ENCODE results near the gene NPAP1. TPM values are rescaled to one million over a fixed set of nuclear protein-coding genes. Genes with fewer than 3 reads are reported as not detected.

NPAP1 gene
- total and polyA plus RNA-seq, 2 of the 8 experiments (the other 6 are each of a cell fraction or from before 2014, with no cell fraction given): 0.07 to 0.08 TPM

DNA sequence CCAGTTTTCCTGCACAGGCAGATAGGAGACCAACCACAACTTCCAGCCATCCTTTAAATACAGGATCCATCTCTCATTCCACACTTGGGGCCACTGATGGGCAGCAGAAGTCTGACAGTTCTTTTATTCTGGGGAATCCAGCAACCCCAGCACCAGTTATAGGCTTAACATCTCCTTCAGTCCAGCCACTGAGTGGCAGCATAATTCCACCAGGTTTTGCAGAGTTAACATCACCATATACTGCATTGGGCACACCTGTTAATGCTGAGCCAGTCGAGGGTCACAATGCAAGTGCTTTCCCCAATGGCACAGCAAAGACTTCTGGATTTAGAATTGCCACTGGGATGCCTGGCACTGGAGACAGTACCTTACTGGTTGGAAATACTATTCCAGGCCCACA, 2.9 kb downstream of the NPAP1 start:
- no peak overlapping the region for H2BK120ac ChIP-seq (replicated peaks; ENCODE audit: low read depth, low read length)
- no peaks in the 10 kb centered on the region for H4K20me1 ChIP-seq (replicated peaks in 1 of 2; ENCODE audit: control insufficient read depth in 1 of 2, insufficient read depth in 2 of 2, low read length in 2 of 2)
- no peak overlapping the region for H3K27ac ChIP-seq (ENCODE audit: low read depth, low read length)
- no peak overlapping the region for H3K4me3 ChIP-seq (ENCODE audit: extremely low read depth in 1 of 4, insufficient read depth in 2 of 4, low read depth in 3 of 4, low read length in 4 of 4)
- H2BK5ac ChIP-seq (ENCODE audit: low read depth, low read length): no peak overlapping the region
- H4K5ac ChIP-seq (ENCODE audit: insufficient read length, low read depth, low read length): no peak overlapping the region
- no peak overlapping the region for H3K14ac ChIP-seq (ENCODE audit: insufficient read length)
- TF ChIP-seq RFX5 (IDR thresholded peaks at IDR 0.05; ENCODE audit: borderline replicate concordance, low read depth, low read length) (no peak), BCL11A (IDR thresholded peaks at IDR 0.05; ENCODE audit: low read depth in 2 of 2, low read length in 2 of 2) (no peak), TAF7 (optimal IDR thresholded peaks at IDR 0.05; ENCODE audit: borderline replicate concordance, low read depth, low read length) (no peak), JUND (IDR thresholded peaks at IDR 0.05; ENCODE audit: low read length) (no peak), POLR2AphosphoS5 (IDR thresholded peaks at IDR 0.05; ENCODE audit: low read depth, low read length) (no peak), RAD21 (IDR thresholded peaks at IDR 0.05 in 1 of 2, conservative IDR thresholded peaks at IDR 0.05 in 1 of 2; ENCODE audit: low read depth in 2 of 2, low read length in 2 of 2) (peak; percentile 67 to 78), SIN3A (conservative IDR thresholded peaks at IDR 0.05 in 1 of 2, IDR thresholded peaks at IDR 0.05 in 1 of 2; ENCODE audit: low read depth in 1 of 2, low read length in 2 of 2) (no peak), NRF1 (IDR thresholded peaks at IDR 0.05; ENCODE audit: low read depth, low read length) (no peak), EGR1 (IDR thresholded peaks at IDR 0.05; ENCODE audit: borderline replicate concordance, low read depth, low read length) (no peak)
- TF ChIP-seq, protein P1, sequence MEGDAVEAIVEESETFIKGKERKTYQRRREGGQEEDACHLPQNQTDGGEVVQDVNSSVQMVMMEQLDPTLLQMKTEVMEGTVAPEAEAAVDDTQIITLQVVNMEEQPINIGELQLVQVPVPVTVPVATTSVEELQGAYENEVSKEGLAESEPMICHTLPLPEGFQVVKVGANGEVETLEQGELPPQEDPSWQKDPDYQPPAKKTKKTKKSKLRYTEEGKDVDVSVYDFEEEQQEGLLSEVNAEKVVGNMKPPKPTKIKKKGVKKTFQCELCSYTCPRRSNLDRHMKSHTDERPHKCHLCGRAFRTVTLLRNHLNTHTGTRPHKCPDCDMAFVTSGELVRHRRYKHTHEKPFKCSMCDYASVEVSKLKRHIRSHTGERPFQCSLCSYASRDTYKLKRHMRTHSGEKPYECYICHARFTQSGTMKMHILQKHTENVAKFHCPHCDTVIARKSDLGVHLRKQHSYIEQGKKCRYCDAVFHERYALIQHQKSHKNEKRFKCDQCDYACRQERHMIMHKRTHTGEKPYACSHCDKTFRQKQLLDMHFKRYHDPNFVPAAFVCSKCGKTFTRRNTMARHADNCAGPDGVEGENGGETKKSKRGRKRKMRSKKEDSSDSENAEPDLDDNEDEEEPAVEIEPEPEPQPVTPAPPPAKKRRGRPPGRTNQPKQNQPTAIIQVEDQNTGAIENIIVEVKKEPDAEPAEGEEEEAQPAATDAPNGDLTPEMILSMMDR (IDR thresholded peaks at IDR 0.05; ENCODE audit: control extremely low read depth in 1 of 3, insufficient read depth in 1 of 3, low read depth in 1 of 3, low read length in 3 of 3): peak in 2 of 3 experiments; percentile 30 to 40; a peak in 2 of 4 replicates
- FAIRE-seq (no peak), DNase-seq (ENCODE audit: low read depth in 1 of 2, low spot score in 2 of 2) (no peak)
- no peak overlapping the region for H2BK20ac ChIP-seq (ENCODE audit: low read length)
- no peak overlapping the region for H2BK15ac ChIP-seq (ENCODE audit: low read length)
- H3K9me3 ChIP-seq (ENCODE audit: insufficient read depth in 2 of 2, low read depth in 1 of 2, low read length in 1 of 2): peaks cover 7 to 40% of the 10 kb centered on the region in 2 experiments; a peak in 2 of 4 replicates
- no peak overlapping the region for H4K91ac ChIP-seq (replicated peaks; ENCODE audit: insufficient read length, low read length)
- H3K27me3 ChIP-seq (replicated peaks in 1 of 4; ENCODE audit: control insufficient read depth in 3 of 4, extremely low read depth in 1 of 4, insufficient read depth in 3 of 4, low read length in 3 of 4): no peaks in the 10 kb centered on the region
- no peak overlapping the region for H3K4ac ChIP-seq (replicated peaks; ENCODE audit: insufficient read length, low read depth, low read length)
- no peaks in the 10 kb centered on the region for H3K36me3 ChIP-seq (ENCODE audit: control insufficient read depth in 2 of 4, insufficient read depth in 4 of 4, low read length in 3 of 4)
- H2AK5ac ChIP-seq (ENCODE audit: low read depth, low read length): no peak overlapping the region
- H3K23me2 ChIP-seq (ENCODE audit: low read depth, low read length): no peaks in the 10 kb centered on the region
- no peaks in the 10 kb centered on the region for H3K79me2 ChIP-seq (ENCODE audit: control insufficient read depth in 1 of 2, insufficient read depth in 2 of 2, low read length in 2 of 2)
- no peak overlapping the region for H4K8ac ChIP-seq (ENCODE audit: extremely low read depth, insufficient read depth, low read length)
- no peak overlapping the region for H3K56ac ChIP-seq (replicated peaks; ENCODE audit: insufficient read length, low read depth, low read length)
- no peak overlapping the region for H3K18ac ChIP-seq (ENCODE audit: extremely low read depth, low read length)
- H2AFZ ChIP-seq (ENCODE audit: low read length): no peak overlapping the region
- no peak overlapping the region for H2BK12ac ChIP-seq (ENCODE audit: low read depth, low read length)
- H3K4me2 ChIP-seq (ENCODE audit: insufficient read depth in 1 of 2, low read depth in 2 of 2, low read length in 2 of 2): no peak overlapping the region
- CTCF ChIA-PET (ENCODE audit: partially characterized antibody): no interaction called here
- 81% methylated on average over 1 of the region's 1 CpG; no CpG with 5 or more reads in 1 of the 2 experiments for WGBS, 2 experiments (ENCODE audit: extremely low coverage in 1 of 2, insufficient coverage in 1 of 2, insufficient read length in 1 of 2, insufficient replicate concordance in 2 of 2, low coverage in 1 of 2, low lambda C conversion rate in 2 of 2, missing lambda C conversion rate in 1 of 2)
- H3K79me1 ChIP-seq (ENCODE audit: low read depth, low read length): no peaks in the 10 kb centered on the region
- H3K23ac ChIP-seq (ENCODE audit: insufficient read length): no peak overlapping the region
- POLR2A ChIA-PET (ENCODE audit: partially characterized antibody): no interaction called here
- no peak overlapping the region for H3K9ac ChIP-seq (replicated peaks in 1 of 4; ENCODE audit: extremely low read depth in 1 of 4, low read depth in 3 of 4, low read length in 3 of 4)
- H3K4me1 ChIP-seq (replicated peaks in 1 of 4; ENCODE audit: control insufficient read depth in 3 of 4, insufficient read depth in 4 of 4, low read length in 3 of 4): no peaks in the 10 kb centered on the region
